Lower leg skin (tissue), 3 donors: ENCODE results near the gene ERMN.

Experiments
- CTCF ChIP-seq, 3 donors: fragments of 450-650 bp; IDR thresholded peaks; one replicate each; pipeline ENCODE4 v1.5.1; 2016; ENCODE audit warnings: antibody characterized with exemption in 3 of 3, mild to moderate bottlenecking in 3 of 3, moderate library complexity in 2 of 3
- POLR2A ChIP-seq, 2 donors: fragments of 450-650 bp; IDR thresholded peaks; one replicate each; pipeline ENCODE4 v1.6.1; 2016 to 2017; ENCODE audit warnings: antibody characterized with exemption in 2 of 2, mild to moderate bottlenecking in 1 of 2, moderate library complexity in 1 of 2

- no peak for TF ChIP-seq CTCF (IDR thresholded peaks at IDR 0.05)
- TF ChIP-seq POLR2A (IDR thresholded peaks at IDR 0.05) = no peak
Observed at GRCh38 chr2:157269922-157270321, 55.7 kb downstream of the ERMN start.
